Measurements from ENCODE around the gene SCNM1.

Gene SCNM1

DNA sequence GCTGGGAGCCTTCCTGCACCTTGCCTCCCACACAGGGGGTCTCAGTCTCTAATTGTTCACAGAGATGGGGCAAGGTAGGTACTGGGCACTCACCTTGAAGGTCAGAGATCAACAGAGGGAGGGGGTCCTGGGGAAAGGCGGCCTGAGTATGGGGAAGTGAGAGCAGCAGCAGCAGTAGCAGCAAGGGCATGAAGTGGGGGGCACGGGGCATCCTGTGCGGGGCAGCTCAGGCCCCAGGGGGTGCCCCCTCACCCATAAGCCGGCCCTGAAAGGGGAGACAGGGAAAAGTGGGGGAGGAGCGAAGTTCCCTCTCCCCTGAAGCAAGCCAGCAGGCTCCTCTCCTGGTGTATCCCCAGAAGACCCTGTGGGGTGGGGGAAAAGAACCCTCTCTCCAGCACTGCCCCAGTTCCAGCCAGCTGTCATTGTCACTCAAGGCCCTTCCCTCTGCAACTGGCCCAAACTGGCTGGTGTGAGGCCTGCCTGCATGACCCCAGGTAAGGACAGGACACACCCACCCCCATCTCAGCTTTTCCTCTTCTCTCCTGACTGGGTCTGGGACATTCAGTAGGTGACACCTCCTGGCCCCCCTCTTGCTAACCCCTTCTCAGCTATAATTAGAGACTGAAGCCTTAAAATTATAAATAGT lies 23.4 kb upstream of the SCNM1 start:
- Histone ChIP-seq H3K4me1 (ENCODE audit: control insufficient read depth, insufficient read depth, low read length) (peaks cover 3% of the 10 kb centered on the region; the same call in 1 of the 2 replicates), H3K27ac (ENCODE audit: extremely low read depth, low read depth, low read length) (no peak overlapping the region), H3K36me3 (ENCODE audit: control insufficient read depth in 2 of 2, insufficient read depth in 1 of 2, low read length in 2 of 2) (peaks cover 0 to 30% of the 10 kb centered on the region in 2 experiments; a peak in 1 of 3 replicates), H3K4me3 (ENCODE audit: low read depth, low read length) (no peak overlapping the region), H3K9me3 (ENCODE audit: control insufficient read depth, insufficient read depth, low read depth, low read length) (no peaks in the 10 kb centered on the region)
- TF ChIP-seq ZNF624 (tag by site-specific recombination; IDR thresholded peaks at IDR 0.05) (no peak), GLIS2 (tag by site-specific recombination; IDR thresholded peaks at IDR 0.05) (peak; percentile 32), ZNF561 (tag by site-specific recombination; IDR thresholded peaks at IDR 0.05; ENCODE audit: borderline replicate concordance) (no peak), GLIS1 (tag by site-specific recombination; IDR thresholded peaks at IDR 0.05) (peak; percentile 15; the same call in 1 of the 2 replicates), ZBTB1 (tag by site-specific recombination; IDR thresholded peaks at IDR 0.05) (no peak), PRDM1 (tag by site-specific recombination; IDR thresholded peaks at IDR 0.05) (no peak), ZNF2 (tag by site-specific recombination; IDR thresholded peaks at IDR 0.05) (no peak), KLF9 (tag by site-specific recombination; IDR thresholded peaks at IDR 0.05; ENCODE audit: low read depth) (peak; percentile 43; the same call in 1 of the 2 replicates)
- TF ChIP-seq, protein P1, sequence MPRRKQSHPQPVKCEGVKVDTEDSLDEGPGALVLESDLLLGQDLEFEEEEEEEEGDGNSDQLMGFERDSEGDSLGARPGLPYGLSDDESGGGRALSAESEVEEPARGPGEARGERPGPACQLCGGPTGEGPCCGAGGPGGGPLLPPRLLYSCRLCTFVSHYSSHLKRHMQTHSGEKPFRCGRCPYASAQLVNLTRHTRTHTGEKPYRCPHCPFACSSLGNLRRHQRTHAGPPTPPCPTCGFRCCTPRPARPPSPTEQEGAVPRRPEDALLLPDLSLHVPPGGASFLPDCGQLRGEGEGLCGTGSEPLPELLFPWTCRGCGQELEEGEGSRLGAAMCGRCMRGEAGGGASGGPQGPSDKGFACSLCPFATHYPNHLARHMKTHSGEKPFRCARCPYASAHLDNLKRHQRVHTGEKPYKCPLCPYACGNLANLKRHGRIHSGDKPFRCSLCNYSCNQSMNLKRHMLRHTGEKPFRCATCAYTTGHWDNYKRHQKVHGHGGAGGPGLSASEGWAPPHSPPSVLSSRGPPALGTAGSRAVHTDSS (tag by site-specific recombination; IDR thresholded peaks at IDR 0.05) = no peak
- TF ChIP-seq, protein P2, sequence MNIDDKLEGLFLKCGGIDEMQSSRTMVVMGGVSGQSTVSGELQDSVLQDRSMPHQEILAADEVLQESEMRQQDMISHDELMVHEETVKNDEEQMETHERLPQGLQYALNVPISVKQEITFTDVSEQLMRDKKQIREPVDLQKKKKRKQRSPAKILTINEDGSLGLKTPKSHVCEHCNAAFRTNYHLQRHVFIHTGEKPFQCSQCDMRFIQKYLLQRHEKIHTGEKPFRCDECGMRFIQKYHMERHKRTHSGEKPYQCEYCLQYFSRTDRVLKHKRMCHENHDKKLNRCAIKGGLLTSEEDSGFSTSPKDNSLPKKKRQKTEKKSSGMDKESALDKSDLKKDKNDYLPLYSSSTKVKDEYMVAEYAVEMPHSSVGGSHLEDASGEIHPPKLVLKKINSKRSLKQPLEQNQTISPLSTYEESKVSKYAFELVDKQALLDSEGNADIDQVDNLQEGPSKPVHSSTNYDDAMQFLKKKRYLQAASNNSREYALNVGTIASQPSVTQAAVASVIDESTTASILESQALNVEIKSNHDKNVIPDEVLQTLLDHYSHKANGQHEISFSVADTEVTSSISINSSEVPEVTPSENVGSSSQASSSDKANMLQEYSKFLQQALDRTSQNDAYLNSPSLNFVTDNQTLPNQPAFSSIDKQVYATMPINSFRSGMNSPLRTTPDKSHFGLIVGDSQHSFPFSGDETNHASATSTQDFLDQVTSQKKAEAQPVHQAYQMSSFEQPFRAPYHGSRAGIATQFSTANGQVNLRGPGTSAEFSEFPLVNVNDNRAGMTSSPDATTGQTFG (tag by site-specific recombination; IDR thresholded peaks at IDR 0.05; ENCODE audit: borderline replicate concordance) = no peak
- ChIA-PET POLR2A (interaction anchor here (0.7 kb wide), 1 partner anchor 22 kb away, joined by 3 read pairs; no protein-coding TSS in a partner anchor), CTCF (interaction anchor here (2.0 kb wide), 1 partner anchor 43 kb away, joined by 9 read pairs; no protein-coding TSS in a partner anchor)

DNA sequence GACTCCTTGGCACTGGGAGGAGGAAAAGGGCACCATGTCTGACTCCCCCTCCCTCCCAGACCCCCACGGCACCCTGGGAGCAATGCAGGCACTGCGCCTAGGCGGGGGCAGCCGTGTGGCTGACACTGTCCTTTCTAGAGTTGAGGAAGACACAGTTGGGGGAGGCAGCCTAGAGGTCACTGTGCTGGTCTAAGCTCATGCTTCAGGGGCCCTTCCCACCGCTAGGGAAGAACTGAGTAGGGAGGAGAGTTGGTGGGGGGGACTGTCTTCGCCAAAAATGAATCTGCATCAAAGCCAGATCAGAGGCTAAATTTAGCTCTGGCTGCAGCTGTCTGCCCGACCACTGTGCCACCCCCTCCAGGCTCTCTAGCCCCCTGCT lies 22.9 kb upstream of the SCNM1 start:
- ChIA-PET POLR2A (no interaction called here), CTCF (interaction anchor here (1.7 to 2.0 kb wide), 2 partner anchors 12 to 43 kb away, joined by 4 to 9 read pairs; no protein-coding TSS in a partner anchor)
- no peak overlapping the region for H3K4me3 ChIP-seq (ENCODE audit: low read depth, low read length)
- H3K36me3 ChIP-seq (ENCODE audit: control insufficient read depth in 2 of 2, insufficient read depth in 1 of 2, low read length in 2 of 2) = peaks cover 0 to 25% of the 10 kb centered on the region in 2 experiments; a peak in 1 of 3 replicates
- H3K27ac ChIP-seq (ENCODE audit: extremely low read depth, low read depth, low read length) = no peak overlapping the region
- no peaks in the 10 kb centered on the region for H3K9me3 ChIP-seq (ENCODE audit: control insufficient read depth, insufficient read depth, low read depth, low read length)
- H3K4me1 ChIP-seq (ENCODE audit: control insufficient read depth, insufficient read depth, low read length) = peaks cover 3% of the 10 kb centered on the region; the same call in 1 of the 2 replicates
- TF ChIP-seq ZNF19 (tag by site-specific recombination; IDR thresholded peaks at IDR 0.05; ENCODE audit: low read depth) (no peak), ZNF24 (tag by site-specific recombination; IDR thresholded peaks at IDR 0.05) (no peak), SP2 (tag by site-specific recombination; IDR thresholded peaks at IDR 0.05) (no peak), ZNF624 (tag by site-specific recombination; IDR thresholded peaks at IDR 0.05) (no peak), ZNF660 (tag by site-specific recombination; IDR thresholded peaks at IDR 0.05) (no peak), YY1 (tag by site-specific recombination; IDR thresholded peaks at IDR 0.05) (no peak), MYNN (tag by site-specific recombination; IDR thresholded peaks at IDR 0.05; ENCODE audit: borderline replicate concordance) (no peak), ZBTB48 (tag by site-specific recombination; IDR thresholded peaks at IDR 0.05) (no peak), ZNF548 (tag by site-specific recombination; IDR thresholded peaks at IDR 0.05) (no peak), ZNF514 (tag by site-specific recombination; IDR thresholded peaks at IDR 0.05) (no peak), GLIS1 (tag by site-specific recombination; IDR thresholded peaks at IDR 0.05) (no peak)
- TF ChIP-seq, protein P3, sequence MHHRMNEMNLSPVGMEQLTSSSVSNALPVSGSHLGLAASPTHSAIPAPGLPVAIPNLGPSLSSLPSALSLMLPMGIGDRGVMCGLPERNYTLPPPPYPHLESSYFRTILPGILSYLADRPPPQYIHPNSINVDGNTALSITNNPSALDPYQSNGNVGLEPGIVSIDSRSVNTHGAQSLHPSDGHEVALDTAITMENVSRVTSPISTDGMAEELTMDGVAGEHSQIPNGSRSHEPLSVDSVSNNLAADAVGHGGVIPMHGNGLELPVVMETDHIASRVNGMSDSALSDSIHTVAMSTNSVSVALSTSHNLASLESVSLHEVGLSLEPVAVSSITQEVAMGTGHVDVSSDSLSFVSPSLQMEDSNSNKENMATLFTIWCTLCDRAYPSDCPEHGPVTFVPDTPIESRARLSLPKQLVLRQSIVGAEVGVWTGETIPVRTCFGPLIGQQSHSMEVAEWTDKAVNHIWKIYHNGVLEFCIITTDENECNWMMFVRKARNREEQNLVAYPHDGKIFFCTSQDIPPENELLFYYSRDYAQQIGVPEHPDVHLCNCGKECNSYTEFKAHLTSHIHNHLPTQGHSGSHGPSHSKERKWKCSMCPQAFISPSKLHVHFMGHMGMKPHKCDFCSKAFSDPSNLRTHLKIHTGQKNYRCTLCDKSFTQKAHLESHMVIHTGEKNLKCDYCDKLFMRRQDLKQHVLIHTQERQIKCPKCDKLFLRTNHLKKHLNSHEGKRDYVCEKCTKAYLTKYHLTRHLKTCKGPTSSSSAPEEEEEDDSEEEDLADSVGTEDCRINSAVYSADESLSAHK (tag by site-specific recombination; IDR thresholded peaks at IDR 0.05) = no peak
- TF ChIP-seq, protein P4, sequence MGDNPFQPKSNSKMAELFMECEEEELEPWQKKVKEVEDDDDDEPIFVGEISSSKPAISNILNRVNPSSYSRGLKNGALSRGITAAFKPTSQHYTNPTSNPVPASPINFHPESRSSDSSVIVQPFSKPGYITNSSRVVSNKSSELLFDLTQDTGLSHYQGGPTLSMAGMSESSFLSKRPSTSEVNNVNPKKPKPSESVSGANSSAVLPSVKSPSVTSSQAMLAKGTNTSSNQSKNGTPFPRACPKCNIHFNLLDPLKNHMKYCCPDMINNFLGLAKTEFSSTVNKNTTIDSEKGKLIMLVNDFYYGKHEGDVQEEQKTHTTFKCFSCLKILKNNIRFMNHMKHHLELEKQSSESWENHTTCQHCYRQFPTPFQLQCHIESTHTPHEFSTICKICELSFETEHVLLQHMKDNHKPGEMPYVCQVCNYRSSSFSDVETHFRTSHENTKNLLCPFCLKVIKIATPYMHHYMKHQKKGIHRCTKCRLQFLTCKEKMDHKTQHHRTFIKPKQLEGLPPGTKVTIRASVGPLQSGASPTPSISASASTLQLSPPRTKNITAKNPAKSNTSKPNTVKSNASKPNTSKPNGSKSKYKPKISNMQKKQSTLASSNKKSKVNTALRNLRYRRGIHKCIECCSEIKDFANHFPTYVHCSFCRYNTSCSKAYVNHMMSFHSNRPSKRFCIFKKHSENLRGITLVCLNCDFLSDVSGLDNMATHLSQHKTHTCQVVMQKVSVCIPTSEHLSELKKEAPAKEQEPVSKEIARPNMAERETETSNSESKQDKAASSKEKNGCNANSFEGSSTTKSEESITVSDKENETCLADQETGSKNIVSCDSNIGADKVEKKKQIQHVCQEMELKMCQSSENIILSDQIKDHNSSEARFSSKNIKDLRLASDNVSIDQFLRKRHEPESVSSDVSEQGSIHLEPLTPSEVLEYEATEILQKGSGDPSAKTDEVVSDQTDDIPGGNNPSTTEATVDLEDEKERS (tag by site-specific recombination; IDR thresholded peaks at IDR 0.05) = no peak
- TF ChIP-seq, protein P5, sequence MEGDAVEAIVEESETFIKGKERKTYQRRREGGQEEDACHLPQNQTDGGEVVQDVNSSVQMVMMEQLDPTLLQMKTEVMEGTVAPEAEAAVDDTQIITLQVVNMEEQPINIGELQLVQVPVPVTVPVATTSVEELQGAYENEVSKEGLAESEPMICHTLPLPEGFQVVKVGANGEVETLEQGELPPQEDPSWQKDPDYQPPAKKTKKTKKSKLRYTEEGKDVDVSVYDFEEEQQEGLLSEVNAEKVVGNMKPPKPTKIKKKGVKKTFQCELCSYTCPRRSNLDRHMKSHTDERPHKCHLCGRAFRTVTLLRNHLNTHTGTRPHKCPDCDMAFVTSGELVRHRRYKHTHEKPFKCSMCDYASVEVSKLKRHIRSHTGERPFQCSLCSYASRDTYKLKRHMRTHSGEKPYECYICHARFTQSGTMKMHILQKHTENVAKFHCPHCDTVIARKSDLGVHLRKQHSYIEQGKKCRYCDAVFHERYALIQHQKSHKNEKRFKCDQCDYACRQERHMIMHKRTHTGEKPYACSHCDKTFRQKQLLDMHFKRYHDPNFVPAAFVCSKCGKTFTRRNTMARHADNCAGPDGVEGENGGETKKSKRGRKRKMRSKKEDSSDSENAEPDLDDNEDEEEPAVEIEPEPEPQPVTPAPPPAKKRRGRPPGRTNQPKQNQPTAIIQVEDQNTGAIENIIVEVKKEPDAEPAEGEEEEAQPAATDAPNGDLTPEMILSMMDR (tag by site-specific recombination; IDR thresholded peaks at IDR 0.05) = no peak

Measured in HEK293 (cell line).